Fibroblast of skin of right quadriceps (primary cell): ENCODE measurements around the gene CHRND.

Experiments
- DNase-seq: peaks from one replicate; pipeline ENCODE4 v3.0.0-alpha.2; 2013

CHRND gene

DNA sequence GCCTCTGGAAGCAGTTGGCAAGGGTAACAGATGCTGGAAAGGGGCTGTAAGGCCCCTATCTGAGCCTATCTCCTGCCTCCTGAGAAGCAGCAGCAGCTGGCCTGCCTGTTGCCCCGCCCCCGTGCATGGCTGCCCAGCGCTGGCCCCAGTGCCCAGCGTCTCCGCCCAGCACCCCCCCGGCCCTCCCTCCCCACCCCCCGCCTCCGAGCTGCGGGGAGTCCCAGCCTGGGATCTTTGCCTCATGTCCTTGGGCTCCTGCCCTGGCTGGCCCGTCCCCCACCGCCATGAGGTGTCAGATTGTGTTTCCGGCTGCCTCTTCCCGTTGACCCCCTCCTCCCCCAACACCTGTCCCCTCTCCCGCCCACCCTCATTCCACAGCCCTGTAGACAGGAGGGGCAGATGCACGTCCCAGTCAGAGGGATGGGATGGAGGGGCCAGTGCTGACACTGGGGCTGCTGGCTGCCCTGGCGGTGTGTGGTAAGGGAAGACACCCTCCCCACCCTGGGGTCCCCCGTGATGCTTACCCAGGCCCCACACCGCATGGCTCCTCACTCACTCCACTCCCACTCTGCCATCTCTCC, at the start of gene CHRND:
Gene CHRND (plus strand): TSS at position 370 of the 581 bp plus-strand sequence. CDS start 56 bp downstream, at position 426.
- DNase-seq: no peak

- DNase-seq: no peak
Measured at GRCh38 chr2:232476791-232477190, 49.2 kb upstream of the CHRND start.

DNA sequence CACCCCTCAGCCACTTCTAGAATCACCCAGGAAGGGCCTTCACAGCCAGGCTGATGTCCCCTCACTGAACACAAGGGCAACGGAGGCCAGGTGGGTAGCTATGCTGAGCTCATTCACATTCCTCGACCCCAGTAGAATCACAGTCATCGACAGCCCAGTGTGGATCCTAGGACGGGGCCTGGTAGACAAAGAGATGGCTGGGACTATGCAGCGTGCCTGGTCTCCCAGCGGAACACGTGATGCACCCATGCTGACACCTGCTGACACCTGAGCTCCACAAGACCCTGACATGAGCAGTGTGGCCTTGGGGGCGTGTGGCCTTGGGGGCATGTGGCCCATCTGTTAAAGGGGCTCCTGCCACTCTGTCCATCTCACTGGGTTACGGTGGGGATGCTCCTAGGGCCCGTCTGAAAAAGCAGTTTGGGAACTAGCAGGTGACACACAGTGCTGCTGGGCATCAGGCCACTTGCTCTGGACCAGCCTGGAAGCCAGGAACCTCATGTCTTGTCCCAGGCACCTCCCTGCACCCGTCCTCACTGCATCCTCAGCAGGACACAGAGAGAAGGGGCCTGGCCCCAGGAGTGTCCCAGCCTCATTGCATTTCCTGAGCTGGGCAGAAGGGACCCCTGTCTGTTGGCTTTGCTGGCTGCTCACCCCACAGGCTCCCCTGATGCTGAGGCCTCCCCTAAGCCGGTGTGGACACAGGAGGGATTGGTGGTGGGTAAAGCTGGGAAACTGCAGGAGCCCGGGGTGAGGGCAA, 48.0 kb upstream of the CHRND start:
- no peak for DNase-seq

DNA sequence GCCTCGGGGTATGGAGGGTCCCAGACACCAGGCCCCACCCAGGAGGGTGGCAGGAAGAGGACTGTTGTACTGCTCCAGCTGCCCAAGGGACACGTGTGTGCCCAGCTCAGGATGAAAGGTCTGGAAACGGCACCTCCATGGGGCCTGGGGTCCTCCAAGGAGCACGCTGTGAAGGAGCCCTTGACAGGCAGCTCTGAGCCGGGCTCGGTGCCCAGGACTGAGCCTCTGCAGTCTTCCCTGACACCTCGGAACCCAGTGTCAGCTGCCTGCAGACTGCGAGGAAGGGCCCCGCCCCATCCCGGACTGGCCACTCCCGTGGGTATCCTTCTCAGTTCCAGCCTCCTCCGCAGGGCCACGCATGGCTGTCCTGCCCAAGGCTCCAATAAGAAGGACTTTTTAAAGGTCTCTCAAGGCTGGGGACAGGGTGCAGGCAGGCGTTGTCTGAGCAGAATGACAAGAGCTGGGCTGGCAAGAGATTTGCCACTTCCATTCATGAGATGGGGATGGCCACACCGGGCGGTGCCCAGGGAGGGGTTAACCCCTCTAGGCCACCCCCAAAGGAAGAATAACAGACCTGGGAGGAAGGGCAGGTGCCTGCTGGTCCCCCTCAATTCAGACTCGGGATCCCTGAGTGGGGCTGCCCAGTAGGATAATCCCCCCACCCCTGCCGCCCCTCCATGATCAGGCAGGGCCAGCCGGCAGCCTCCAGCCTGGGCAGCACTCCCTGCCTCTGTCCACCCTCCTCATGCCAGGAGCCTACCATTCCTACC, 47.2 kb upstream of the CHRND start:
- no peak for DNase-seq

GRCh38 chr2:232479341-232480200, 46.4 kb upstream of the CHRND start:
- no peak for DNase-seq

GRCh38 chr2:232480201-232481190, 45.5 kb upstream of the CHRND start:
- DNase-seq: no peak

DNA sequence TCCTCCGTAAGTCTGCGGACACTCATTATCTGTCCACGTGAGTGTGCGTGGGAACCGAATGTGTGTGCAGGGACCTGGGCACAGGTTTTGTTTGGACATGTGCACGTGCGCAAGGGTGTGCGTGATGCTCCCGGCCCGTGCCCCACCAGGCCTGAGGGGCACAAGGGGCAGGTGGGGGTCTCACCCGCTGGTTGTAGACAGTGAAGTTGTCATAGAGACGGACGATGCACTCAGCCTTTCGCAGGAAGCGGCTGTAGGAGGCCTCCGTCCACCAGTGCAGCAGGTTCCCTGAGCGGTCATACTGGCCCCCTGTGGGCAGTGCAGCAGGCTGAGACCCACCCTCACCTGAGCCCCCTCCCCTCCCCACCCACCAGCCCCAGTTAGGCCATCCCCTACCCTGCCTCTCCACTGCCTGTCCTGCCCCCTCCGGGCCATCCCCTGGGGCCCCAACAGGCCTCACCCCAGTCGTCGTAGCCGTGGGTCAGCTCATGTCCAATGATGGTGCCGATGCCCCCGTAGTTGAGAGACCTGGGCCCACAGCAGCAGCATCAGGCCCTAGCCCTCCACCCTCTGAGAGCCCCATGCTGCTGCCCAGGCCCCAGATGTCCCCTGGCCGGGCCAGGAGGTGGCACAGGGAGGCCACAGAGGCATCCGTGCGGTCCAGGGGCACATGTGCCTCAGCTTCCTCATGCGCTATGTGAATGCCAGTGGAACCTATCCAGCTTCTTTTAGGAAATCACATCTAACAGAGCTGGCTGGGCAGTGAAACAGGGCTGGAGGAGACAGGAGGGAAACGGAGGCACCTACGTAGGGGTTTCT, 44.4 kb upstream of the CHRND start:
- DNase-seq: no peak

- no peak for DNase-seq
Measured at GRCh38 chr2:232482301-232483238, 43.4 kb upstream of the CHRND start.

- DNase-seq: no peak
Measured at GRCh38 chr2:232483311-232483922, 42.5 kb upstream of the CHRND start.

DNA sequence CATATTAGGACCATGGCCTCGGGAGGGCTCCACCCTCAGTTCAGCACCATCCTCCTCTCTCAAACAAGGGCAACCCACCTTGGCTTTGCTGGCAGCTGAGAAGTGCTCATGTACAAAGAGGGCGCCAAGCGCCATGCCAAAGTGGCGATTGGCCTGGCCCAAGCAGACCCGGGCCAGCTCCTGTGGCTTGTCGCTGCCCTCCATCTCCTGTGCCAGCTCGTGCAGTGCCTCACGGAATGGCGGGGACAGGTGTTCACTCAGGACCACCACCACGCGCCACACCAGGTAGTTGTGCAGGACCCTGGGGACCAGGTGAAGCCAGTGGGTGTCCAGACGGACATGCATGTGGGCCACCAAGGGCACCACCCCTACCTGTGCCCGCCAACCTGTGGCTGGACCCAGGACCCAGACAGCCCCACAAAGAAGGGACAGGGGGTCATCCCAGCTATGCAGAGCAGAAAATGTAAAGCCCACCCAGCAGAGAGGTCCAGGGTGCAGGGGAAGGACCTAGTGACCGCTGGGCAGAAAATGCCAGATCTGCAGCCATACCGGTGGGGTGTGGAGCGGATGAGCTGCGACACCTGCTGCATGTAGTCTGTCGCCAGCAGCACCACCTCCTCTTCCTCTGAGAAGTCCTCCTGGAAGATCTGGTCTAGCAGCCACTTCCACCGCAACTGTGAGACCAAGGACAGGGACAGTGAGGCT, 41.9 kb upstream of the CHRND start:
- no peak for DNase-seq

DNA sequence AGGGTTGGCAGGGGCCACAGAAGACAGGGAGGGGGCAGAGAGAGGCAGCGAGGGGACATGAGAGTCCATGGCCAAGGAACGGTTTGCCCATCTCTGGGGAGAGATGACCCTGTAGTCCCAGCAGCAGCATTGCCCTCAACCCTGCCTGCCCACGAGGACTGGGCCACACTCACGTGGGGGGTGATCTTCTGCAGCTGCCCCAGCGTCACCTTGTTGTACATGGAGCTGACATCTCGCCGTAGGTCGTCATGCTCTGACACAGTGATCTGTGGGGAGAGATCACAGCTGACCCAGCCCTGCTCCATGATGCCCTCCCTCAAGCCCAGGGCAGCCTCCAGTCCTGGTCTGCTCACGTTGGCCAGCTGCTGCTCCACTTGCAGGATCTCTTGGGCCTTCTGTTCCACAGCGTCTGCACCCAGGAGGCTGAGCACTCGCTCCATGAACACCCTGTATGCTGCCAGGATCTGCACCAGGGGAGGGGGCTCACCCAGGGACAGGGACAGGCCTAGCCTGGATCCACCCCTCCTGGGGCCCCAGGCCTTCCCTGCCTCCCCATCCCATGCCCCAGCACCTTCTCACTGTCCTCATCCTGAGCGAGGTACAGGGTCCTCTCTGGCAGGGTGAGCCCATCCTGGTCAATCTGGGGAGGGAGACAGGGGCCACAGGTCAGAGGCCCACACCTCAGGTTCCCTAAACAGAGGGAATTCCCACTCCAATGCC, 41.2 kb upstream of the CHRND start:
- no peak for DNase-seq

DNA sequence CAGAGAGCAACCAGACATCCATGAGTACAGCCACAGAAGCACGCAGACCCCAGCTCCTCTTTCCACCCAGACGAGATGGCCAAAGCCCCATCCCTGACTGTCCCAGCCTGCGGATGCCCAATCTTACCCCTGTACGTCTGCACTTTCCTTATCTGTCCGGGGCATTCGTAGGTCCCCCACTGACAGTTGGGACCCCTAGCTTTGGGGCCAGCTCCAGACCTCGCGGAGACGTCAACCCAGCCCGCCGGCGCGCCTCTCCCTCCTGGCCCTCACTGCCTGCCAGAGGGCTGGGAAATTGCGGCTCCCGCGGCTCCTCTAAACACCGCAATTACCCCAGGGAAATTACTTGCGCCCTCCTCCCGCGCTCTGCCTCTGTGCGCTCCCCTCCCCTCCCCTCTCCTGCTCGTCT, 40.6 kb upstream of the CHRND start:
- DNase-seq: no peak

DNA sequence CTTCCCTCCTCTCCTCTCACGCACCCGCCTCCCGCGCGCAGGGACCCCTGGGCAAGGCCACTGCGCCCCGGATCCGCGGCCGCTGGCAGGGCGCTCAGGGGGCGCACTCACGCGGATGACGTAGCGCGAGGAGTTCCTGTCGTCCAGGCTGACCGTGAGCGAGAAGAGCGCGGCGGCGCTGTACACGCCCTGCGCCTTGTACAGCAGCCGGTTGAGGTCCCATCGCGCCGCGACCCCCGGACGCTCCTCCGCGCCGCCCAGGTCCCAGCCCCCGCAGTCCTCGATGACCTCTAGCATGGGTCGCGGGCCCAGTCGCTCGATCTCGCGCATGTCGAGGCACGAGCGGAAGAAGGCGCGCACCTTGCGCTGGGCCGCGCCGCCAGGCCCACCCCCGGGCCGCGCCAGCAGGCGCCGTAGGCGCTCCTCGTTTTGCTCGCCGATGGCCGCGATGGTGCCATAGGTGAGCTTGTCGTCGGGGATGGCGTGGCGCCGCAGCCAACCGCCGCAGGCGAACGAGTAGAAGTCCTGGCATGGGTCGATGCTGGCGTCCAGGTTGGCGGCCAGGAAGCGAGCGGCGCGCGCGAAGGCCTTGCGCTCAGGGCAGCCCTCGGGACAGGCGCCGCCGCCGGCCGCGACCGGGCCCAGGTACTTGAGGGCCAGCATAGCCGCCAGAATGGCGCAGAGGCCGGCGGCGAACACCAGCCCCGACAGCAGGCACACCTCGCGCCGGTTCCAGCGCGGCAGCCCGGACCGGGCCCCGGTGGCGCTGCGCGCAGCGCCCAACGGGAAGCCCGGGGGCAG, 40.0 kb upstream of the CHRND start:
- no peak for DNase-seq

DNA sequence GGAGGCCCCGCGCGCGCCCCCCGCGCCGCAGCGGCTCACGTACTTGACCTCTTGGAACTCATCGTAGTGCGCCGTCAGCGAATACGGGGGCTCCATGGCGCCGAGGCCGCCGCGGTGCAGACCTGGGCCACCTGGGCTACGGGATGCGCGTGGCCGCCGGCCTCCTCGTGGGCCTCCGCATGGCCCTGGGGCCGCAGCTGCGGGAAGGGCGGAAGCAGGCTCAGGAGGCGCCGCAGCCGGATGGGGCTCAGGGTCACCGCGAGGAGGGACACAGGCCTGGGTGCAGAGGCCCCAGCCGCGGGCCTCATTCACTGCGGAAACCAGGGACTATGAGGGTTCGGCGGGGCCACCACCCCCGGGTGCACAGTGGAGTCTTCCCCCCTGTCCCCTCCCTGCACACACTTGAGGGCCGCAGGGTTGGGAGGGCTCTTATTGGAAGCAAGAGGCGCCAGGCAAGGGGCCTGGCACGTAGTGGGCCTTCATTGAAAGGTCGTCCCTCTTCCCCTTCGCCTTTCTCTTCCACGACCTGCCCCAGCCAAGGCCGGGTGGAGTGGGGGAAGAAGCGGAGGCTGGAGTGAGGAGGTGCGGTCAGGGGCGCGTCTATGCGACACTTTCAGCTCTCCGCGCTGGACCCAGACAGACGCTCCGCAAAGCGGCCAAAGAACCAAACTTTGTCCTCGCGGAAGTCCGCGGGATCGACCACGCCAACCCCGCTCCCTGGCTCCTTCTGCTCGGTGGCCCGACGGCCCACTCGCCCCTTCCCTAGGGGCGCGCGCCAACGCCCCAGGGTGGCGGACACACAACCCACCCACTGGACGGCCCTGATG, 39.2 kb upstream of the CHRND start:
- DNase-seq: no peak

GRCh38 chr2:232487385-232488096, 38.4 kb upstream of the CHRND start, which contains the start of gene ECEL1:
TSS of gene ECEL1 (minus strand) at chr2:232487834. CDS start at chr2:232486653, 1,181 bp downstream.
- DNase-seq: no peak
